Stomach smooth muscle (tissue), 2 donors: ENCODE results near the gene MARK4.
"Not testable (repeated sequence)": the region's sequence is repeated elsewhere in the genome, so short reads cannot be mapped to it uniquely, and the experiment has no call there.

Experiments used
- H3K27ac ChIP-seq: one replicate; pipeline ENCODE4 v1.7.0; 2013; ENCODE audit warnings: mild to moderate bottlenecking, low read length, inconsistent platforms
- H3K27me3 ChIP-seq, 2 donors: one replicate each; pipeline ENCODE4 v1.7.0; 2013; ENCODE audit warnings: low read length in 2 of 2; ENCODE audit not compliant: insufficient read depth in 2 of 2, control insufficient read depth in 1 of 2
- H3K36me3 ChIP-seq, 2 donors: one replicate each; pipeline ENCODE4 v1.7.0; 2013; ENCODE audit warnings: low read length in 2 of 2; ENCODE audit not compliant: control insufficient read depth in 2 of 2, insufficient read depth in 2 of 2
- H3K4me1 ChIP-seq: one replicate; pipeline ENCODE4 v1.7.0; 2013; ENCODE audit warnings: low read length; ENCODE audit not compliant: control insufficient read depth, insufficient read depth
- H3K4me3 ChIP-seq, 2 donors: one replicate each; pipeline ENCODE4 v1.7.0; 2013; ENCODE audit warnings: low read length in 2 of 2
- H3K9ac ChIP-seq, 2 donors: one replicate each; pipeline ENCODE4 v1.7.0; 2013; ENCODE audit warnings: low read length in 2 of 2, mild to moderate bottlenecking in 1 of 2
- H3K9me3 ChIP-seq, 2 donors: one replicate each; pipeline ENCODE4 v1.7.0; 2013; ENCODE audit warnings: low read length in 2 of 2; ENCODE audit not compliant: control insufficient read depth in 2 of 2
- donor health status: healthy.
- donor health status: Pancreatic carcinoma.

The MARK4 gene

DNA sequence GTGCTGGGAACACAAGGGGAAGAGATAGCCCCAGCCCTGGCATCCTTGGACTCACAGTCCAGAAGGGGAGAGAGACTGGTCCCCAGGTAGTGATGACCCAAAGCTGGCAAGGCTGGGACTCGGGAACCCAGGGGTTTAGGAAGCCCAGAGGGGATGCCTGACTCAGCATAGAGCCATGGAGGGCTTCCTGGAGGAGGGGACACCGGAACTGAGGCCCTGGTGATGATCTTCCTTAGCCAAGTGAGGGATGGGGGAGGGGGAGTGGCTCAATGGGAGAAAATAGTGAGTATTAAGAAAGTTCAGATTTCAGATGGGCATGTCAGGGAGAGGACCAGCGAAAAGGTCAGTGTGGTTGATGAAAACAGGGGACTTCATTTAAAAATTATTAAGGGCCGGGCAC lies 32.6 kb upstream of the MARK4 start:
- H3K4me3 ChIP-seq, result no peak overlapping the region
- peaks cover 23 to 47% of the 10 kb centered on the region in 2 donors for H3K27me3 ChIP-seq
- H3K4me1 ChIP-seq, result no peaks in the 10 kb centered on the region
- no peaks in the 10 kb centered on the region for H3K9me3 ChIP-seq
- H3K9ac ChIP-seq, result no peak overlapping the region
- H3K36me3 ChIP-seq, result no peaks in the 10 kb centered on the region
- H3K27ac ChIP-seq, result no peak overlapping the region

DNA sequence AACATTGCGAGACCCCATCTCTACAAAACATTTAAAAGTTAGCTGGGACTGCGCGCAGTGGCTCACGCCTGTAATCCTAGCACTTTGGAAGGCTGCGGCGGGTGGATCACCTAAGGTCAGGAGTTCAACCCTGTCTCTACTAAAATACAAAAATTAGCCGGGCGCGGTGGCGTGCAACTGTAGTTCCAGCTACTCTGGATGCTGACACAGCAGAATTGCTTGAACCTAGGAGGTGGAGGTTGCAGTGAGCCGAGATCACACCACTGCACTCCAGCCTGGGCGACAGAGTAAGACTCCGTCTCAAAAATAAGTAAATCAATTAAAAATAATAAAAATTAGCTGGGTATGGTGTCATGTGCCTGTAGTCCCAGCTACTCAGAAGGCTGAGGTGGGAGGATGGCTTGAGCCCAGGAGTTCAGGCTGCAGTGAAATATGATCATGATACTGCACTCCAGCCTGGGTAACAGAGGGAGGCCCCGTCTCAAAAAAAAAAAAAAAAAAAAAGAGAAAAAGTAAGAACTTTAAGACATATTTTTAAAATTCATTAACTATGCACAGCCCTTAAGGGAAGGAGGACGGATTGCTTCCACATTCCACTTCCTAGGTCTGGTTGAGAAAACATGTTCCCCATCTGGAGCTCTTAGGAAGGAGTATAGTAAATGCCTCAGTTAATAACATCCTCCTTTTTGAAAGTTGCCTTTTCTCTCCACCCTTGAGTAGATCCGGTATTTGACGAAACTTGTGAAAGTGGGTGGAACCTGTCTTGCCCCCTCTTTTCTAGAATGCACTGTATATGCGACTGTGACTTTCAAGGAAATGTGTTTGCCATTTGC lies 31.9 kb upstream of the MARK4 start:
- Histone ChIP-seq H3K9ac (no peak overlapping the region), H3K4me1 (no peaks in the 10 kb centered on the region), H3K36me3 (no peaks in the 10 kb centered on the region)

DNA sequence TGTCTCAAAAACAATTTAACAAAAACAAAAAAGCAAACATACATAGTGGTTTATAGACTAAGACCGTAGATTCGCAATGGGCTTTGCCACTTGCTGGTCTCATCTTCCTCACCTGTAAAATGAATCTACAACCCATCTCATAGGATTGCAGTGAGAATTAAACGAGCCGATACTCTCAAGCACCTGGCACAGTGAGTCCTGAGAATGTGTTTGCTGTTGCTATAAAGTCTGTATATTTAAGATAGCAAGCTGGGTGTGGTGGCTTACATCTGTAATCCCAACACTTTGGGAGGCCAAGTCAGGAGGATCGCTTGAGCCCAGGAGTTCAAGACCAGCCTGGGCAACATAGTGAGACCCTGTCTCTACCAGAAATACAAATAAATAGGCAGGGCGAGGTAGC lies 28.3 kb upstream of the MARK4 start:
- H3K36me3 ChIP-seq, result no peaks in the 10 kb centered on the region
- no peaks in the 10 kb centered on the region for H3K9me3 ChIP-seq
- no peaks in the 10 kb centered on the region for H3K4me1 ChIP-seq
- no peak overlapping the region for H3K9ac ChIP-seq
- no peak overlapping the region for H3K4me3 ChIP-seq
- H3K27ac ChIP-seq, result no peak overlapping the region
- H3K27me3 ChIP-seq, result peaks cover 15 to 21% of the 10 kb centered on the region in 2 donors

More for the DNA sequence above, 31.9 kb upstream of the MARK4 start:
- Histone ChIP-seq H3K9me3 (no peaks in the 10 kb centered on the region), H3K27ac (no peak overlapping the region), H3K27me3 (peaks cover 23 to 45% of the 10 kb centered on the region in 2 donors), H3K4me3 (no peak overlapping the region)

DNA sequence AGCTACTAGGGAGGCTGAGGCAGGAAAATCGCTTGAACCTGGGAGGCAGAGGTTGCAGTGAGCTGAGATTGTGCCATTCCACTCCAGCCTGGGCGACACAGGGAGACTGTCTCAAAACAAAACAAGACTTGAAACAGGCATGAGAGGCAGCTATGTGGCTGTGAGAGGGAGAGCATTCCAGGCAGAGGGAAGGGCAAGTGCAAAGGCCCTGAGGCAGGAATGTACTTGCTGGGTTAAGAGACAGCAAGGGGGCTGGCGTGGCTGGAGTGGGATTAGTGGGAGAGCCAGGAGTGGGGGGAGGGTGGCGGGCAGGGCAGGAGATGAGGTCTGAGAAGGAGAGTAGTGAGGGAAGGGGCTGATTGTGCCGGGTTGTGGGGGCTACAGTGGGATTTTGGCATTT lies 27.2 kb upstream of the MARK4 start:
- Histone ChIP-seq H3K9ac (no peak overlapping the region), H3K4me1 (no peaks in the 10 kb centered on the region), H3K27me3 (peaks cover 10 to 11% of the 10 kb centered on the region in 2 donors), H3K9me3 (no peaks in the 10 kb centered on the region), H3K27ac (no peak overlapping the region), H3K36me3 (no peaks in the 10 kb centered on the region), H3K4me3 (no peak overlapping the region)

DNA sequence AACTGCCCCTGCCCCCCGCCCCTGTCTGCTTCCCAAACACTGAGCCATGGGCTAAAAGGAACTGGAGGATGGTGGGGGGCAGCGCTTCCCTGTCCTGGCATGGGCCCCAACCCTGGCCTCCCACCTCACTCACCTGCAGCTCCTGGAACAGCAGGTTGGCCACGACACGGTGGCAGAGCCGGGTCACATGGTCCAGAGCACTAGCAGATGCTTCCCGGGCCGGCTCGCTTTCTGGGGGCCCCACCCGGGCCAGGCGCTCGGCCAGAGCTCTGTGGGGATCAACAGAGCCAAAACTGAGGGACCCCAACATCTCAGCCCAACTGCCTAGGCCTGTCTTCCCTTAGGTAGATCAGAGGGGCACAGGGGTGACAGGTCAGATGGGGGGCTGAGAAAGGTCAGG lies 26.4 kb upstream of the MARK4 start:
- Histone ChIP-seq H3K27ac (no peak overlapping the region), H3K36me3 (no peaks in the 10 kb centered on the region), H3K4me1 (no peaks in the 10 kb centered on the region), H3K27me3 (peaks cover 8 to 10% of the 10 kb centered on the region in 2 donors), H3K9me3 (no peaks in the 10 kb centered on the region), H3K4me3 (no peak overlapping the region), H3K9ac (no peak overlapping the region)

DNA sequence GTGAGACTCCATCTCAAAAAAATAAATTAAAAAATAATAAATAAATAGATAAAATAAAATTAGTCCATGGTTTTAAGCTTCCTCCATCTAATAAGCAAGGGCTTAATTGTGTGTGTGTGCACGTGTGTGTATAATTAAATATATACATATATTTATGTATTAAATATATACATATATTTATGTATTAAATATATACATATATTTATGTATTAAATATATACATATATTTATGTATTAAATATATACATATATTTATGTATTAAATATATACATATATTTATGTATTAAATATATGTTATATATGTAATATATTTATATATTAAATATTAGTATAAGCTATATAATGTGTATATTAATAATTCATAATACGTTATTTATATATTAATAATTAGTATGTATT lies 22.0 kb upstream of the MARK4 start:
- not testable (repeated sequence) for H3K36me3 ChIP-seq, H3K27ac ChIP-seq, H3K4me1 ChIP-seq, H3K9ac ChIP-seq, H3K4me3 ChIP-seq, H3K9me3 ChIP-seq
- H3K27me3 ChIP-seq, result peaks cover 16 to 18% of the 10 kb centered on the region in 2 donors

DNA sequence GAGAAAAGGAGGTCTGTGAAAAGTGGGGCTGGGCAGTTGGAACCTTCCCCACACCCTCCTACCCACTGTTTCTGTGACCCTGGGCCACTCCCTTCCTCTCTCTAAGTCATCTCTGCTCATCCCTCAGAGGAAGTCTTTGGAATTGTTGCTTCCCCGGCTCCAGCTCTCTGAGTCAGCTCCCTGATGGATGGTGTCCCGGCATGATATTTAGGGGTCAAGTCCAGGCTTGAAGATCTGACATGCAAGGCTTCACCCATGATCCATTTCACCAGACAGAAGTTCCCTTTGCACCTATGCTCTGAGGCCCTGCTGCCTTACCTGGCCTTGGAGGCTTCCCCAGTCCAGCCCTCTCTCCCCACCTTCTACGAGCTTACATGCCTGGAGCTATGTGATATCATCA lies 19.2 kb upstream of the MARK4 start:
- Histone ChIP-seq H3K4me1 (no peaks in the 10 kb centered on the region), H3K36me3 (no peaks in the 10 kb centered on the region), H3K27ac (no peak overlapping the region), H3K9me3 (no peaks in the 10 kb centered on the region), H3K9ac (no peak overlapping the region), H3K4me3 (no peak overlapping the region), H3K27me3 (peaks cover 24 to 25% of the 10 kb centered on the region in 2 donors)

DNA sequence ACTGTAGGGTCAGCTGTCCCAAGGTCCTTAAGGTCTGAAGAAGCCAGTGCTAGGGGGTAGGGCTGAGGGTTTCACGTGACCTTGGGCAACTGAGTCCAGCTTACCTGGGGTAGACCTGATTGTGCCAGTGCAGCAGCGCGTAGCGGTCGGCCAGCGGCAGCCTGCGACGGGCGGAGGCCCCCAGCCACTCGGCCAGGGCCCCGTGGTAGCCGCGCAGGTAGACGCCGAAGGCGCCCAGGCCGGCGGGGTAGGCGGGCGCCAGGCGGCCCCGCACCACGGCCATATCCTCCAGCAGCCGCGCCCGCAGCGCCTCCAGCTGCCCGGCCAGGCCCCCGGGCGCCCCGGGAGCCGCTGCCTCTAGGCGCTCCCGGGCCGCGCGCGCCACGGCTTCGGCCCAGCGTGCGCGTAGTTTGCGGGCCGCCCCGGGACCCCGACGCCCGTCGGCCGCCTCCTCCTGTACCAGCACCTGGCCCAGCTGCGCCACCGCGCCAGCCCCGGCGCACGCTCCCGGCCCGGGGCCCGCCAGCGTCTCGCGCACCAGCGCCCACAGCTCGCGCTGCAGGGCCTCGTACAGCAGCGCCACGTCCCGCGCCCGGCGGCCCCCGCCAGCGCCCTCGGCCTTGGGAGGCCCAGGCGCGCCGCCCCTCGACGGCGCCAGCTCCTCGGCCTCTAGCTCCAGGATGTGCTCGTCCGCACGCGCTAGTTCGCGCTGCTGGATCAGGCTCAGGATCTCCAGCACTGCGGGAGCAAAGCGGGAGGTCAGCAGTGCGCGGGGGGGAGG lies 16.8 kb upstream of the MARK4 start:
- Histone ChIP-seq H3K4me1 (no peaks in the 10 kb centered on the region), H3K9ac (no peak overlapping the region), H3K9me3 (no peaks in the 10 kb centered on the region), H3K4me3 (no peak overlapping the region), H3K27me3 (peaks cover 23 to 28% of the 10 kb centered on the region in 2 donors), H3K27ac (no peak overlapping the region), H3K36me3 (no peaks in the 10 kb centered on the region)

DNA sequence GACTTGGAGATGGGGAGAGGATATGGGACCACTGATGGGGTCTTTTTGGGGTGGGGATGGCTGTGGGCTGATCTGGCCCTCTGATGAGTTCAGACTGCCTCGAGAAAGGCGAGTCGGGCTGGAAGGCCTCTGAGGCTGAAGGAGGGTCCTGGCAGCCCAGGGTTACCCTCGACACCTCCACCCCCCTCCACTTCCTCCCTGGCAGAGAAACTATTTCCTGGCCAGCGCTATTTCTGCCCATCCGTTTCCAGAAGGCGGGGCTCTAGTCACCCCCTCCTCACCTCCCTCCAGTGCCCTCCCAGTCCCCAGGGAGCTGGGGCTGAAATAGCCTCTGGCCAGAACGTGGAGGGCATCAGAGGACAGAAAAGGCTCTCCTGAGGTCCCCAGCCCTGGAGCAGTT lies 15.6 kb upstream of the MARK4 start:
- Histone ChIP-seq H3K27ac (no peak overlapping the region), H3K9me3 (no peaks in the 10 kb centered on the region)

DNA sequence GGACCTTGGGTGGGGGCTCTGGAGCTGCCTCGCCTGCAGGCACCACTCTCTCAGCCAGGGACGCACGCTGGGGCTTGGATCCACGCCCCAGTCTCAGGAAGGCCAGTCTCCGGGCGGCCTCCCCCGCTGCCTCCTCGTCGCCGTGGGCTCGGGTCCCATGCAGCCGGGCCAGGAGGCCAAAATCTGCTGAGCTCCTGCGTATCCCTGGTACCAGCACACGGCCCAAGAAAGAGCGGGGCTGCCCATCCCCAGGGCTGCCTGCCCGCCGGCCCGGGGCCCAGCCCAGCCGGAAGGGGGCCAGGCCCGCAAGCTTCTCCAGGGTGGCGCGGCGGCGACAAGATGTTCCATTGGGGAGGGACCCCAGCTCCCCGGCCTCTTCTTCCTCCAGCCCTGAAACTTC lies 12.5 kb upstream of the MARK4 start:
- peaks cover 18 to 21% of the 10 kb centered on the region in 2 donors for H3K27me3 ChIP-seq
- H3K9me3 ChIP-seq, result no peaks in the 10 kb centered on the region
- no peaks in the 10 kb centered on the region for H3K4me1 ChIP-seq
- no peak overlapping the region for H3K4me3 ChIP-seq
- H3K27ac ChIP-seq, result no peak overlapping the region
- H3K36me3 ChIP-seq, result no peaks in the 10 kb centered on the region
- no peak overlapping the region for H3K9ac ChIP-seq

More for the DNA sequence above, 15.6 kb upstream of the MARK4 start:
- Histone ChIP-seq H3K4me1 (no peaks in the 10 kb centered on the region), H3K4me3 (no peak overlapping the region), H3K36me3 (no peaks in the 10 kb centered on the region), H3K27me3 (peaks cover 25 to 28% of the 10 kb centered on the region in 2 donors), H3K9ac (no peak overlapping the region)
